SHP77 treated with DMSO at 0.1 percent for 48 hours (cell line): Measurements from ENCODE around the gene TMC8.
"Not testable (repeated sequence)": the region's sequence is repeated elsewhere in the genome, so short reads cannot be mapped to it uniquely, and the experiment has no call there.

Source experiments
- DNase-seq: peaks from one replicate; lab custom pipeline; 2025; lab: John Stamatoyannopoulos, UW

Gene TMC8

GRCh38 chr17:78163881-78164747, 33.5 kb downstream of the TMC8 start:
- DNase-seq: no peak

DNA sequence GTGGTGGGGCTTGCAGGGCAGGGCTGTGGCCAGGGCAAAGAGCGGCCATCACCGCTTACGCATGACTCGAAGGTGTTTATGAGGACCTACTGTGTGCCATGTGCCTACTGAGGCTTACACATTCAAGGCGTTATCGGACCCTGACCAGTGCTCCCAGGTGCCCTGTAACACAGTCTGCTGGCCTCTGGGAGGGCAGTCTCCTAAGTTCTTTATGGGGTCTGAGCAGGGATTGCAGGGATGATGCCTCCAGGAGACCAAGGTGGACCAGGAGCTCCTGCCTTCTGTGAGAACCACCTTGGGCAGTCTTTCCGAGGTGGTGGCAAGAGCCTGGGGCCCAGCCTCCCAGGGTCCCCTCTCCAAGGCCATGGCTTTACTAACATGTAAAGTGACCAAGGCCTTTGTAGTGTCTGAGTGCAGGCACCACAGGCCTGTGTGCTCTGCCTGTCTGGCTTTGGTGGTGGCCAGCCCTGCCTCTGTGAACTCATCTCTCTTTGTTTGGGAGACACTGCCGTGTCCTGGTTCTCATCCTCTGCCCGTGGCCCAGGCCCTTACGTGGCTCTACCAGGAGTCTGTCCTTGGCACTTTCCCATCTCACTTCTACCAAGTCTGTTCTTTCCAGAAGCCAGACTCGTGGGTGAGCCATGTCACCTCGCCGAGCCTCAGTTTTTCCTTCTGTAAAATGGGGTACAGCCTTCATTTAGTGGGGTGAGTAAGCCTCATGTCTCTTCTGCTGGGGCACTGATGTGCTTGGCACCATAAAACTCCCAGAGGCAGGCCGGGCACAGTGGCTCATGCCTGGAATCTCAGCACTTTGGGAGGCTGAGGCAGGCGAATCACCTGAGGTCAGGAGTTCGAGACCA, 34.4 kb downstream of the TMC8 start:
- DNase-seq: no peak

DNA sequence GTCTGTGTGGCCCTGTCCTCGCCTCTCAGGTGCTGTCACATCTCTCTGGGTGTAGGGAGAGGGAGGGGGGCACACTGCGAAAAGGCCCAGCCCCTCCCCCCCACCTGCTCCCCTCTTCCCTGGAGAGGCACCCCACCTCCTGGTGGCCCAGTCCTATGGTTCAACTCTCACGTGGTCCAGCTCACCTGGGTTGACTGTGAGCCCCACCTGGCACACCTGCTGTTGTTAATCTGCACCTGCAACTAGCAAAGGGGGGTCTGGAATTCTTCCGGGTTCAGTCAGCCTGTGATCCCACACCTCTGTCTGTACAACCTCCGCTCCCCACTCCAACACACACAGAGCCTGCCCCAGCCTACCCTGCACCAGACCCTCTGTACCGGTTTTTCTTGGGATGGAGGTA, 35.8 kb downstream of the TMC8 start:
- no peak for DNase-seq

GRCh38 chr17:78168242-78168902, 37.8 kb downstream of the TMC8 start, which contains the start of gene SYNGR2:
Gene SYNGR2, plus strand, starts transcription at chr17:78168581. Its CDS starts 36 bp downstream, at chr17:78168617.
- peak; percentile 43 for DNase-seq

DNA sequence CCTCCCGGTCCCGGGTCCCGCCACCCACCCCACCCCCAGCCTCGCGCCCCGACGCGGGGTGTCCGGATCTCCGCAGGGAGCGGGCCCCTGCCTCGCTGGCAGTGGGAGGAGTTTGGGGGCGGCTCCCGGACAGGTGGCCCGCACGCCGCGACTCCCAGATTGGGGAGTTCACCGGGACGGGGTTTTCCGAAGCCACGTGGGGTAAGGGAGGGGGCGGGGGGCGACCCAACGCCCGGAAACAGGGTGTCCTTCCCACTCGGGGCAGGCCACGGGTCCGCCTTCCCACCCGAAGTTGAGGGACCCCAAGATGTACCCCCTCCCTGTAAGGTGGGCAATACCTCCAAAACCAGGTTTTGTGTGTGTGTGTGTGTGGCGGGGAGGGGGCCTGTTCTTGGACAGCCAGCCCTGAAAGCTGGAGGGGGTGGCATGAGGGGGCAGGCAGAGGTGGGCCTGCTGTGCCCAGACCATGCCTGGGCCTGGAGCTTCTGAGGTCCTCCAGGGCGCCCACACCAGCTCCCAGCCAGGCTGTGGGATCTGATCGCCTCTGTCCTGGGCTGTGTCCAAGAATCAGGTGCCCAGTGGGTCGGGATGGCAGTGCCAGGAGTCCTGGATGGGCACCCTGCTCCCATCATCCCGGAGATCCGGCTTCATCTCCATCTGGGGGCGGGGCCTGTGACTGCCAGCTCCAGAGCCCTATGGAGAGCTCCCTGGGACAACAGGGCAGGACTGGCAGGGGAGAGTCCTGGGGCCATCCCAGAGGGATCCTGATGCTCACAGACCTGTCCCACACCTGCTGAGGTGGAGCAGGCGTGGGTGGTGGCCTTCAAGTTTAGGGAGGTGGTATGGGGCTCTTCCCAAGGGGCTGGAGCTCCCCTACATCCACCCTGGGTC, 38.6 kb downstream of the TMC8 start:
- DNase-seq: no peak

DNA sequence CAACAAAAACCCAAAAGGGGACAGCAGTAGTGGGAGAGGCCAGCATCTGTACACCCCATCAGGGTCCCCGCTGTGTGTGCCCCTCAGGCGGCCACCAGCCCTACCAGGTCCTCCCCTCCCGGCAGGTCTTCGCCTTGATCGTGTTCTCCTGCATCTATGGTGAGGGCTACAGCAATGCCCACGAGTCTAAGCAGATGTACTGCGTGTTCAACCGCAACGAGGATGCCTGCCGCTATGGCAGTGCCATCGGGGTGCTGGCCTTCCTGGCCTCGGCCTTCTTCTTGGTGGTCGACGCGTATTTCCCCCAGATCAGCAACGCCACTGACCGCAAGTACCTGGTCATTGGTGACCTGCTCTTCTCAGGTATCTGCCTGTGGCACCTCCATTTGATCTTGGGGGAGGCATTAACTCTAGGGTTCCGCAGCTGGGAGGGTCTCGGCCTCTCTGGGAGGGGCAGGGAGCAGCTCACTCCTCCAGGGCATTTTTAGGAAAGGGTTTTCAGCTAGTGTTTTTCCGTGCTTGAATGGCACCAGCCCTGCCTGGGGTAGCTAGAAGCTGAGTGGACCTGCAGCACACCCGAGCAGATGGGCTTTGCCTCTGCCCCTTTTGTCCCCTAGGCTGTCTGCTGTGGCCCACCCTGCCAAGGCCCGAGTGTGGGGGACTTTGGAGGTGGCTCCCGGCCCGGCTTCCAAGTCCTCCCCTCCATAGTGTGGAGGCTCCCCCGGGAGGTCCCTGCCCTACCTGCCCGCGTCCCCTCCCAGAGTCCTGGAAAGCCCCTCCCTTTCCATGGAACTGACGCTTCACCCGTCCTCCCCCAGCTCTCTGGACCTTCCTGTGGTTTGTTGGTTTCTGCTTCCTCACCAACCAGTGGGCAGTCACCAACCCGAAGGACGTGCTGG, 40.4 kb downstream of the TMC8 start:
- DNase-seq: no peak

GRCh38 chr17:78171591-78172248, 41.1 kb downstream of the TMC8 start:
- not testable (repeated sequence) for DNase-seq

- no peak for DNase-seq
These were observed 41.9 kb downstream of the TMC8 start for GRCh38 chr17:78172249-78173051.

DNA sequence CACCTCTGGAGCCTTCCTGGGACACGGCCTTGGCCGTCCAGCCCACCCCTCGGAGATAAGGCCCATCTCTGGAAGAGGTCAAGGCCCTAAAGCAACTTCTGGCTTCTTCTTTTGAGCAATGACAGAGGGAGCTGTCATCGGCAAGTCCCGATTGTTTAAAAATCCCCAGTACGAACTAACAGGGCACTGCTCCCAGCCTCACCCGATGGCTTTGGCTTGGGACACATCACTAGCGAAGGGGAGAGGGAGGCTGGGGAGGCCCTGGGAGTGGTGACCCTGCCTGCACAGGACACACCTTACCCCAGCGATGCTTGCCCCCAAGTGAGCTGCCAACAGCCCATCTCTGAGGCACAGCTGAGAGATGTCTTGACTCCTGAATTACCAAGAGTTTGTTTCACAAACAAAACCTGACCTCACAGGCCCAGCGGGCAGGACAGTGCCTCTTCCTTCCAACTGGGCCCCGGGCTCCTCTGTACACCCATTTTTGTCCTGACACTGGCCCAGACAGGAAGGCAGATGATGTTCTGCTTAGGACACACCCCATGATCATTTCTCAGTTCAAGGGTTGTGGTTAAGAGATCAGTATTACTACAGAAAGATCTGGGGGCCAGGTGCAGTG, 42.6 kb downstream of the TMC8 start:
- no peak for DNase-seq

- peak; percentile 88 for DNase-seq
These were observed 43.8 kb downstream of the TMC8 start for GRCh38 chr17:78174346-78174869.

DNA sequence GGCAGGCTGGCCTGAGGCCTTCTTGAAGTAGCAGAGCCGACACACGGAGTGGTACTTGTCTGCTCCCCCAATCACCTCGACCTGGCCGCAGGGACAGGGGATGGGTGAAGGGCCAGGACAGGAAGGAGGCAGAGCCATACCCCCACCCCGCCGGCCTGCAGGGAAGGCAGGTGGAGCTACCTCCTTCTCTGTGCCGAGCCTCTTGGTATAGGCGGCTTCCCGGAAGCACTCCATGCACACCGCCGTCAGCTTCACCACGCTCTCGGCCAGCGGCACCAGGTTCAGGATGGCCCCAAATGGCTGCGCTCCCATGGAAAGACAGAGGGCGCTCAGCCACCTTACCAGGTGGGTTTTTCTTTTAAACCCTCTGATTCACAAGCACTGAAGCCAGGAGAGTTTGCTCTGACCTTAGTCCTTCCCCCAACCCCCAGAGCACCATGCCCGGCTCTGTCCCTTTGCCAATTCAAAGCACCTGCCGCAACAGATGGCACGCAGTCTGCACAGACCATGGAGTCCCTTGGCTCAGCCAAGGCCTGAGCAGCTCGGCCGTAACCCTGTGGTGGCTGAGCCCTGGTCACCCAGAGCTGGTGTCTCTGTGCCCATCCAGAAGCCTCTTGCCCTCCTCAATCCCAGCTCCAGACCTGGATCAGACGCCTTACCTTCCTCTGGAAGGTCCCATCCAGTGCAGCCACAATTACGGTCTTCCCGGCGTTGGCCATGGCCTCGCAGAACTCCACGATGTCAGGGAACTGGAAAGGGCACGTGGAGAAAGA, 44.5 kb downstream of the TMC8 start:
- peak; percentile 83 for DNase-seq

DNA sequence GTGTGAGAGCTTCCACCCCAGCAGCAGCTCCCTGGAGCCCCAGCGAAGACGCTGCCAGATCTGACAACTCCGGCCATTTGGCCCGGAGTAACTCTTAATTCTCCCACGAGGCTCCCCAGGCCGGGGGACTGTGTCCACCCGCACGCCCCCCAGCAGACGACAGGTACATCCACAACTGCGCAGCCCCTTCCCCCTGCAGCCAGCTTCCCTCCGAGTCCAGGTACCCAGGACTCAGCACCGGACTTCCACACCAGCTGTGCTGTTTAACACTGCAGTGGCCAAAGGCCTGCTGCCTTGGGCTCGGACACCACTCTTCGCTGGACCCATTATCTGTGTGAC, 45.0 kb downstream of the TMC8 start:
- DNase-seq: no peak

GRCh38 chr17:78176548-78177025, 46.0 kb downstream of the TMC8 start:
- peak; percentile 78 for DNase-seq

GRCh38 chr17:78179372-78179771, 48.8 kb downstream of the TMC8 start:
- DNase-seq: no peak

GRCh38 chr17:78180083-78180482, 49.5 kb downstream of the TMC8 start:
- DNase-seq: no peak

DNA sequence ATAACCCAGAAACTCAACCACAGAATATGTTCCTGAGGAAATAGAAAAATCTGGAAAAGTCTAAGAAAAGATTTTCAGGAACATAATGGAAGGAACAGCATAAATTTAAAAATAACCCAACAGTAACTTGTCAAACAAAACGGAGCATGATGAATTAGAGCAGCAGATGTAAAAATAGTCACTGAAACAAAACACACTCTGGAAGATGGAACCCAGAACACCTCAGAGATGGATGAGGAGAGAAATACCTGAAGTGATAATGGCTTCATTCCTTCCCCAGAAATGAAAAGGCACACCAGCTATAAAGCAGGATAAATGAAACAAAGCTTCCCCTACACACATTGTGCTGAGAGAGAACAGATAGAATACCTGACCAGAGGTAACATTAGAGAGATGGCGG, 49.9 kb downstream of the TMC8 start:
- no peak for DNase-seq

- DNase-seq: no peak
These were observed 51.9 kb downstream of the TMC8 start for GRCh38 chr17:78182504-78182903.
